GM12892 (cell line): Measurements from ENCODE around the gene SPDYE18.
"Not testable (repeated sequence)": the region's sequence is repeated elsewhere in the genome, so short reads cannot be mapped to it uniquely, and the experiment has no call there.

ENCODE experiments used
- POLR2A ChIP-seq: IDR thresholded peaks from 2 replicates; pipeline ENCODE4 v1.6.1; 2011; ENCODE audit warnings: low read depth, low read length, control low read depth
- POLR2AphosphoS5 ChIP-seq: IDR thresholded peaks from 2 replicates; pipeline ENCODE4 v1.6.1; 2011; ENCODE audit warnings: low read depth, low read length, control low read depth

GRCh38 chr7:77003241-77003640, 59.1 kb downstream of the SPDYE18 start:
- TF ChIP-seq POLR2AphosphoS5, POLR2A: not testable (repeated sequence)
